Bronchial epithelial cell (primary cell): ENCODE measurements around the gene CRTAC1. TPM values are rescaled to one million over a fixed set of nuclear protein-coding genes. Genes with fewer than 3 reads are reported as not detected.

Source experiments
- DNase-seq: peaks from one replicate; pipeline ENCODE4 v3.0.0-alpha.2; 2010; ENCODE audit warnings: low read depth
- FAIRE-seq: peaks from 2 replicates; lab custom pipeline; 2011; peaks lifted over from hg19 to GRCh38; lab: Jason Lieb, UNC
- H3K27me3 ChIP-seq: 2 replicates; pipeline ENCODE4 v1.5.1; 2011; ENCODE audit warnings: low read length; ENCODE audit not compliant: control insufficient read depth, insufficient read depth
- H3K36me3 ChIP-seq: 2 replicates; pipeline ENCODE4 v1.5.1; 2011; ENCODE audit warnings: low read length; ENCODE audit not compliant: control insufficient read depth, insufficient read depth
- H3K4me3 ChIP-seq: 2 replicates; pipeline ENCODE4 v1.5.1; 2011; ENCODE audit warnings: mild to moderate bottlenecking, low read depth, low read length, control low read depth
- CTCF ChIP-seq: IDR thresholded peaks from 2 replicates; pipeline ENCODE4 v1.5.1; 2011; ENCODE audit warnings: mild to moderate bottlenecking, moderate library complexity, low read length, control low read depth, inconsistent platforms; ENCODE audit not compliant: insufficient read depth, severe bottlenecking
- total RNA-seq: library from RNA; depleted of rRNA; stranded (reverse); fragments of >200 nt; gene quantifications from 2 replicates; pipeline ENCODE4 v1.2.1, GENCODE V29; 2014

Gene CRTAC1
- total RNA-seq, 1 donor from 2014 or later, result not detected

- DNase-seq, result no peak
- peaks cover 10% of the 10 kb centered on the region for H3K27me3 ChIP-seq
- FAIRE-seq, result no peak
- TF ChIP-seq CTCF, result no peak
- no peaks in the 10 kb centered on the region for H3K36me3 ChIP-seq
- H3K4me3 ChIP-seq, result no peak overlapping the region
Observed at GRCh38 chr10:97895084-97895483, 135.3 kb downstream of the CRTAC1 start.

GRCh38 chr10:97894092-97894491 lies 136.3 kb downstream of the CRTAC1 start:
- no peak for FAIRE-seq
- Histone ChIP-seq H3K36me3 (no peaks in the 10 kb centered on the region), H3K27me3 (peaks cover 9% of the 10 kb centered on the region), H3K4me3 (no peak overlapping the region)
- DNase-seq, result no peak
- no peak for TF ChIP-seq CTCF

GRCh38 chr10:97892939-97893338 lies 137.5 kb downstream of the CRTAC1 start:
- Histone ChIP-seq H3K4me3 (no peak overlapping the region), H3K36me3 (no peaks in the 10 kb centered on the region), H3K27me3 (peaks cover 8% of the 10 kb centered on the region)
- FAIRE-seq (no peak), DNase-seq (no peak)
- TF ChIP-seq CTCF, result no peak

- FAIRE-seq, result no peak
- DNase-seq, result no peak
- no peak for TF ChIP-seq CTCF
- H3K4me3 ChIP-seq, result no peak overlapping the region
- H3K27me3 ChIP-seq, result peaks cover 5% of the 10 kb centered on the region
- H3K36me3 ChIP-seq, result no peaks in the 10 kb centered on the region
Observed at GRCh38 chr10:97892506-97892905, 137.9 kb downstream of the CRTAC1 start.

GRCh38 chr10:97891497-97892167 lies 138.8 kb downstream of the CRTAC1 start:
- H3K27me3 ChIP-seq, result peaks cover 2% of the 10 kb centered on the region
- no peak for TF ChIP-seq CTCF
- H3K4me3 ChIP-seq, result no peak overlapping the region
- no peaks in the 10 kb centered on the region for H3K36me3 ChIP-seq
- DNase-seq, result no peak
- no peak for FAIRE-seq
